Ishikawa (cell line): ENCODE data around the gene UBN1.

Experiments used
- CEBPB ChIP-seq: IDR thresholded peaks from 2 replicates; pipeline ENCODE4 v1.6.1; 2012
- CREB1 ChIP-seq: IDR thresholded peaks from 2 replicates; pipeline ENCODE4 v1.6.1; 2012; ENCODE audit warnings: low read depth
- EGR1 ChIP-seq: IDR thresholded peaks from 2 replicates; pipeline ENCODE4 v1.6.1; 2012
- EP300 ChIP-seq: IDR thresholded peaks from 2 replicates; pipeline ENCODE4 v1.6.1; 2012; ENCODE audit warnings: borderline replicate concordance
- FOXM1 ChIP-seq: IDR thresholded peaks from 2 replicates; pipeline ENCODE4 v1.6.1; 2012; ENCODE audit warnings: low read depth, borderline replicate concordance
- MAX ChIP-seq: IDR thresholded peaks from 2 replicates; pipeline ENCODE4 v1.6.1; 2012
- NFIC ChIP-seq: IDR thresholded peaks from 2 replicates; pipeline ENCODE4 v1.6.1; 2012
- RAD21 ChIP-seq: IDR thresholded peaks from 2 replicates; pipeline ENCODE4 v1.6.1; 2012; ENCODE audit warnings: low read depth
- TAF1 ChIP-seq: IDR thresholded peaks from 2 replicates; pipeline ENCODE4 v1.6.1; 2012; ENCODE audit warnings: low read depth, mild to moderate bottlenecking
- TCF12 ChIP-seq: IDR thresholded peaks from 2 replicates; pipeline ENCODE4 v1.6.1; 2012; ENCODE audit warnings: low read depth
- TEAD4 ChIP-seq: IDR thresholded peaks from 2 replicates; pipeline ENCODE4 v1.6.1; 2012
- YY1 ChIP-seq: IDR thresholded peaks from 2 replicates; pipeline ENCODE4 v1.6.1; 2012; ENCODE audit warnings: low read depth
- ZBTB7A ChIP-seq: IDR thresholded peaks from 2 replicates; pipeline ENCODE4 v1.6.1; 2012; ENCODE audit warnings: low read depth
- TF ChIP-seq, protein P1 (sequence below): IDR thresholded peaks from 2 replicates; pipeline ENCODE4 v1.6.1; 2012
- TF ChIP-seq, protein P2 (sequence below): IDR thresholded peaks from 2 replicates; pipeline ENCODE4 v1.6.1; 2012; ENCODE audit warnings: low read depth, mild to moderate bottlenecking

The UBN1 gene

GRCh38 chr16:4890026-4890425, 42.7 kb downstream of the UBN1 start:
- TF ChIP-seq EP300 (no peak), TCF12 (no peak), CEBPB (no peak), YY1 (no peak), FOXM1 (no peak), TAF1 (no peak), EGR1 (no peak), NFIC (no peak), RAD21 (no peak), TEAD4 (no peak), CREB1 (no peak), ZBTB7A (no peak)
- TF ChIP-seq, protein P1, sequence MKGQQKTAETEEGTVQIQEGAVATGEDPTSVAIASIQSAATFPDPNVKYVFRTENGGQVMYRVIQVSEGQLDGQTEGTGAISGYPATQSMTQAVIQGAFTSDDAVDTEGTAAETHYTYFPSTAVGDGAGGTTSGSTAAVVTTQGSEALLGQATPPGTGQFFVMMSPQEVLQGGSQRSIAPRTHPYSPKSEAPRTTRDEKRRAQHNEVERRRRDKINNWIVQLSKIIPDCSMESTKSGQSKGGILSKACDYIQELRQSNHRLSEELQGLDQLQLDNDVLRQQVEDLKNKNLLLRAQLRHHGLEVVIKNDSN: no peak
- TF ChIP-seq, protein P2, sequence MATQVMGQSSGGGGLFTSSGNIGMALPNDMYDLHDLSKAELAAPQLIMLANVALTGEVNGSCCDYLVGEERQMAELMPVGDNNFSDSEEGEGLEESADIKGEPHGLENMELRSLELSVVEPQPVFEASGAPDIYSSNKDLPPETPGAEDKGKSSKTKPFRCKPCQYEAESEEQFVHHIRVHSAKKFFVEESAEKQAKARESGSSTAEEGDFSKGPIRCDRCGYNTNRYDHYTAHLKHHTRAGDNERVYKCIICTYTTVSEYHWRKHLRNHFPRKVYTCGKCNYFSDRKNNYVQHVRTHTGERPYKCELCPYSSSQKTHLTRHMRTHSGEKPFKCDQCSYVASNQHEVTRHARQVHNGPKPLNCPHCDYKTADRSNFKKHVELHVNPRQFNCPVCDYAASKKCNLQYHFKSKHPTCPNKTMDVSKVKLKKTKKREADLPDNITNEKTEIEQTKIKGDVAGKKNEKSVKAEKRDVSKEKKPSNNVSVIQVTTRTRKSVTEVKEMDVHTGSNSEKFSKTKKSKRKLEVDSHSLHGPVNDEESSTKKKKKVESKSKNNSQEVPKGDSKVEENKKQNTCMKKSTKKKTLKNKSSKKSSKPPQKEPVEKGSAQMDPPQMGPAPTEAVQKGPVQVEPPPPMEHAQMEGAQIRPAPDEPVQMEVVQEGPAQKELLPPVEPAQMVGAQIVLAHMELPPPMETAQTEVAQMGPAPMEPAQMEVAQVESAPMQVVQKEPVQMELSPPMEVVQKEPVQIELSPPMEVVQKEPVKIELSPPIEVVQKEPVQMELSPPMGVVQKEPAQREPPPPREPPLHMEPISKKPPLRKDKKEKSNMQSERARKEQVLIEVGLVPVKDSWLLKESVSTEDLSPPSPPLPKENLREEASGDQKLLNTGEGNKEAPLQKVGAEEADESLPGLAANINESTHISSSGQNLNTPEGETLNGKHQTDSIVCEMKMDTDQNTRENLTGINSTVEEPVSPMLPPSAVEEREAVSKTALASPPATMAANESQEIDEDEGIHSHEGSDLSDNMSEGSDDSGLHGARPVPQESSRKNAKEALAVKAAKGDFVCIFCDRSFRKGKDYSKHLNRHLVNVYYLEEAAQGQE: no peak

- TF ChIP-seq, protein P2: no peak
- TF ChIP-seq, protein P1: no peak
- TF ChIP-seq MAX (no peak), YY1 (no peak), EP300 (no peak), CEBPB (no peak), ZBTB7A (no peak), CREB1 (no peak), EGR1 (no peak), TAF1 (no peak)
Observed at GRCh38 chr16:4890686-4891085, 43.4 kb downstream of the UBN1 start.

- TF ChIP-seq FOXM1 (no peak), EGR1 (no peak), YY1 (no peak), TAF1 (no peak), TEAD4 (no peak), TCF12 (no peak), MAX (no peak), CREB1 (no peak), ZBTB7A (no peak), RAD21 (no peak), EP300 (no peak), CEBPB (no peak), NFIC (no peak)
- TF ChIP-seq, protein P1: no peak
- TF ChIP-seq, protein P2: no peak
Observed at GRCh38 chr16:4891097-4891885, 44.0 kb downstream of the UBN1 start.

DNA sequence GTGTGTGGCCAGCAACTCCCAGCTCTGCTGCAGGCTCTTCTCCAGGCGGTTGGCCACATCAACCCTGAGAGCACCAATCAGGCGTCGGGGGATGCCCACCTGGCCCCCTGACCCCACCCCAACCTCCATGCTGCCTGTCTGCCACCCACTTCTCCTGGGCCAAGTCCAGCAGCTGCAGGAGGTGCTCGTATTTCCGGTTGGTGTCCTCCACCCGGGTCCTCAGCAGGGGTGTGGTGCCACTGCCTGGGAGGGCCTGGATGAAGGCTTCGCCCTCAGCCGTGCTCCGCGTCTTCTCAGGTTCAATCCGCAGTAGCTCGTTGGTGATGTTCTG, 44.6 kb downstream of the UBN1 start:
- TF ChIP-seq EGR1: peak; percentile 11; the same call in 1 of the 2 replicates
- peak; percentile 11; the same call in 1 of the 2 replicates for TF ChIP-seq EP300
- TF ChIP-seq, protein P2: no peak
- 0 out of 2 replicates have a peak, but pooled peaks have one; percentile 28 for TF ChIP-seq NFIC
- no peak for TF ChIP-seq TAF1
- no peak for TF ChIP-seq CEBPB
